Measurements from ENCODE around the gene CLMP. TPM values are rescaled to one million over a fixed set of nuclear protein-coding genes. Genes with fewer than 3 reads are reported as not detected.
"Not testable (repeated sequence)": the region's sequence is repeated elsewhere in the genome, so short reads cannot be mapped to it uniquely, and the experiment has no call there.

CLMP gene
- polyA plus RNA-seq, 1 donor (not counting 4 experiments of a cell fraction or from before 2014, with no cell fraction given), result 2.7 TPM

DNA sequence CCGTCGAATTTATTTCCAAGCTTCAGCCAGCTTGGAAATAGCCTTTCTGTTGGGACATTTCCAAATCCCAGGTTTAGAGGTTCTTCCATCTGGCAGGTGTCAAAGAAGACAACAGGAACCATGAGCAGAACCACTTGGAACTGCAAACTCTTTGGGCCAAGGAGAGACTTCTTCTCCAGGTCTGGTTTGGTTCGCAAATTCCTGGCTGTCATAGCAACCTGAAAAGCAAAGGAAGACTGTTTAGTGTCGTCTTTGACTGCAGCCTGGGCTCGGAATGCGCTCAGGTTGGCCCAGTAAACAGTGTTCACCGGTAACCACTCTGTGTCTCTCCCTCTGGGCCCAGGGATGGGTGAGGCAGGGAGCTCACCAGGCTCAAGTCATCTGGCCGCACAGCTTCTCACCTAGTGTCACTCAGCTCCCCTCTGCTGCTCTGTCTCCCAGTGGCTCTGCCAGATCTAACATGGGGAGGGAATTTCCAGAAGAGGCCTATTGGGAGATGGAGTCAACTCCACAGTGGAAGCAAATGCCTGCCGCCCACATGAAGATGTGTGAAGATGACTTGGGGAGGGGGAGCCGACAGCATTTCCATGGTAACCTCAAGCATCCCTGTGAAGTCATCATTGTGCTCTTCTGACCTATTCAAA is 11.9 kb upstream of the CLMP start:
- Histone ChIP-seq H3K4me2 (ENCODE audit: control insufficient read depth, extremely low read depth, insufficient read depth, low read depth, low read length) (no peak overlapping the region), H2AFZ (ENCODE audit: control insufficient read depth, low read length) (no peak overlapping the region), H3K9me3 (ENCODE audit: control insufficient read depth, low read depth, low read length) (no peaks in the 10 kb centered on the region), H3K4me1 (ENCODE audit: control insufficient read depth, extremely low read depth, insufficient read depth, low read length) (peaks cover 16% of the 10 kb centered on the region), H3K9me1 (ENCODE audit: control insufficient read depth, extremely low read depth, insufficient read depth, low read length) (no peaks in the 10 kb centered on the region), H3K27me3 (ENCODE audit: control insufficient read depth, extremely low read depth, insufficient read depth, low read length) (no peaks in the 10 kb centered on the region), H3K36me3 (ENCODE audit: control insufficient read depth in 2 of 2, extremely low read depth in 1 of 2, insufficient read depth in 2 of 2, low read length in 2 of 2) (no peaks in the 10 kb centered on the region), H4K20me1 (ENCODE audit: control insufficient read depth, extremely low read depth, insufficient read depth, low read length) (no peaks in the 10 kb centered on the region), H3K79me2 (ENCODE audit: control insufficient read depth, insufficient read depth, low read length) (no peaks in the 10 kb centered on the region), H3K27ac (ENCODE audit: control insufficient read depth, insufficient read depth, low read length) (no peak overlapping the region), H3K4me3 (ENCODE audit: control insufficient read depth in 2 of 3, extremely low read depth in 1 of 3, insufficient read depth in 2 of 3, low read depth in 1 of 3, low read length in 3 of 3) (no peak overlapping the region), H3K9ac (ENCODE audit: control insufficient read depth, extremely low read depth, insufficient read depth, low read length) (no peak overlapping the region)
- no peak for FAIRE-seq
- DNase-seq (ENCODE audit: low read depth, low spot score), result no peak
- no peak for TF ChIP-seq EZH2 (IDR thresholded peaks at IDR 0.05; ENCODE audit: low read length)
- TF ChIP-seq, protein P1, sequence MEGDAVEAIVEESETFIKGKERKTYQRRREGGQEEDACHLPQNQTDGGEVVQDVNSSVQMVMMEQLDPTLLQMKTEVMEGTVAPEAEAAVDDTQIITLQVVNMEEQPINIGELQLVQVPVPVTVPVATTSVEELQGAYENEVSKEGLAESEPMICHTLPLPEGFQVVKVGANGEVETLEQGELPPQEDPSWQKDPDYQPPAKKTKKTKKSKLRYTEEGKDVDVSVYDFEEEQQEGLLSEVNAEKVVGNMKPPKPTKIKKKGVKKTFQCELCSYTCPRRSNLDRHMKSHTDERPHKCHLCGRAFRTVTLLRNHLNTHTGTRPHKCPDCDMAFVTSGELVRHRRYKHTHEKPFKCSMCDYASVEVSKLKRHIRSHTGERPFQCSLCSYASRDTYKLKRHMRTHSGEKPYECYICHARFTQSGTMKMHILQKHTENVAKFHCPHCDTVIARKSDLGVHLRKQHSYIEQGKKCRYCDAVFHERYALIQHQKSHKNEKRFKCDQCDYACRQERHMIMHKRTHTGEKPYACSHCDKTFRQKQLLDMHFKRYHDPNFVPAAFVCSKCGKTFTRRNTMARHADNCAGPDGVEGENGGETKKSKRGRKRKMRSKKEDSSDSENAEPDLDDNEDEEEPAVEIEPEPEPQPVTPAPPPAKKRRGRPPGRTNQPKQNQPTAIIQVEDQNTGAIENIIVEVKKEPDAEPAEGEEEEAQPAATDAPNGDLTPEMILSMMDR (optimal IDR thresholded peaks at IDR 0.05 in 1 of 3, IDR thresholded peaks at IDR 0.05 in 1 of 3, conservative IDR thresholded peaks at IDR 0.05 in 1 of 3; ENCODE audit: extremely low read depth in 1 of 3, insufficient read depth in 2 of 3, low read length in 3 of 3), result no peak
- dilution Hi-C loops (cut with MboI; ENCODE audit: extremely low pct_ligation_motif_present, low sequenced_read_pairs), result no loop called here

DNA sequence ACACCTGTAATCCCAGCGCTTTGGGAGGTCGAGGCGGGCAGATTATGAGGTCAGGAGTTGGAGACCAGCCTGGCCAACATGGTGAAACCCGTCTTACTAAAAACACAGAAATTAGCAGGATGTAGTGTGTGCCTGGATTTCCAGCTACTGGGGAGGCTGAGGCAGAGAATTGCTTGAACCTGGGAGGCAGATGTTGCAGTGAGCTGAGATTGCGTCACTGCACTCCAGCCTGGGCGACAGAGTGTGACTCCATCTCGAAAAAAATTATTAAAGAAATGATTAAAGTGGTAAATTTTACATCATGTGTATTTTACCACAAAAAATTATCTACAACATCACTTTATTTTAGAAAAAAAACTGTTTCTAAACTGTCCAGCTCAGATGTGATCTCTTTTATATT is 11.0 kb upstream of the CLMP start:
- dilution Hi-C loops (cut with MboI; ENCODE audit: extremely low pct_ligation_motif_present, low sequenced_read_pairs); H3K27ac ChIP-seq (ENCODE audit: control insufficient read depth, insufficient read depth, low read length); H4K20me1 ChIP-seq (ENCODE audit: control insufficient read depth, extremely low read depth, insufficient read depth, low read length); H3K9me1 ChIP-seq (ENCODE audit: control insufficient read depth, extremely low read depth, insufficient read depth, low read length); FAIRE-seq; H3K9me3 ChIP-seq (ENCODE audit: control insufficient read depth, low read depth, low read length); H3K9ac ChIP-seq (ENCODE audit: control insufficient read depth, extremely low read depth, insufficient read depth, low read length); H3K4me2 ChIP-seq (ENCODE audit: control insufficient read depth, extremely low read depth, insufficient read depth, low read depth, low read length); H3K4me1 ChIP-seq (ENCODE audit: control insufficient read depth, extremely low read depth, insufficient read depth, low read length); DNase-seq (ENCODE audit: low read depth, low spot score); H3K79me2 ChIP-seq (ENCODE audit: control insufficient read depth, insufficient read depth, low read length); H3K36me3 ChIP-seq (ENCODE audit: control insufficient read depth in 2 of 2, extremely low read depth in 1 of 2, insufficient read depth in 2 of 2, low read length in 2 of 2); H2AFZ ChIP-seq (ENCODE audit: control insufficient read depth, low read length); H3K4me3 ChIP-seq (ENCODE audit: control insufficient read depth in 2 of 3, extremely low read depth in 1 of 3, insufficient read depth in 2 of 3, low read depth in 1 of 3, low read length in 3 of 3); H3K27me3 ChIP-seq (ENCODE audit: control insufficient read depth, extremely low read depth, insufficient read depth, low read length): not testable (repeated sequence)

DNA sequence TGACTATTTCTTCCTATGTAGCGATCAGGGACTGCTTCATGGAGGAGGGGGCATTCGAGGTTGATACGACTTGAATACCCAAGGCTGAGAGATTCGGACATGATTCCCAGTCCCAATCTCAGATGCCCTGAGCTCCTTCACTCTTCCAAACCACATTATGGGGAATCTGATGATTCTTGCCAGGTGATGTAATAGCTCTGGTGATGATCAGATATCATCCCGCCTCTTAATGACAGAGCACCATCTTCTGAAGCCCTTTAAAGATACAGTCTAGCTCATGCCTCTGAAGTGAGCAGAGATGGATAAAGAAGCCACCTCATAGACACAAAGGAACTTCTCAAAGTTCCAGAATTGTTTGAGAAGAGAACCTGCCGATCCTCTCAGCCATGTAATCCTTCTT is 8.9 kb upstream of the CLMP start:
- H3K9me3 ChIP-seq (ENCODE audit: control insufficient read depth, low read depth, low read length), result no peaks in the 10 kb centered on the region
- TF ChIP-seq EZH2 (IDR thresholded peaks at IDR 0.05; ENCODE audit: low read length), result no peak
- TF ChIP-seq, protein P1 (optimal IDR thresholded peaks at IDR 0.05 in 1 of 3, IDR thresholded peaks at IDR 0.05 in 1 of 3, conservative IDR thresholded peaks at IDR 0.05 in 1 of 3; ENCODE audit: extremely low read depth in 1 of 3, insufficient read depth in 2 of 3, low read length in 3 of 3), result no peak
- H3K4me2 ChIP-seq (ENCODE audit: control insufficient read depth, extremely low read depth, insufficient read depth, low read depth, low read length), result no peak overlapping the region
- FAIRE-seq (no peak), DNase-seq (ENCODE audit: low read depth, low spot score) (no peak)
- dilution Hi-C loops (cut with MboI; ENCODE audit: extremely low pct_ligation_motif_present, low sequenced_read_pairs), result no loop called here
- H3K27me3 ChIP-seq (ENCODE audit: control insufficient read depth, extremely low read depth, insufficient read depth, low read length), result no peaks in the 10 kb centered on the region
- H4K20me1 ChIP-seq (ENCODE audit: control insufficient read depth, extremely low read depth, insufficient read depth, low read length), result no peaks in the 10 kb centered on the region
- H3K4me3 ChIP-seq (ENCODE audit: control insufficient read depth in 2 of 3, extremely low read depth in 1 of 3, insufficient read depth in 2 of 3, low read depth in 1 of 3, low read length in 3 of 3), result no peak overlapping the region
- no peak overlapping the region for H3K9ac ChIP-seq (ENCODE audit: control insufficient read depth, extremely low read depth, insufficient read depth, low read length)
- peaks cover 8% of the 10 kb centered on the region for H3K4me1 ChIP-seq (ENCODE audit: control insufficient read depth, extremely low read depth, insufficient read depth, low read length)
- H2AFZ ChIP-seq (ENCODE audit: control insufficient read depth, low read length), result no peak overlapping the region
- H3K9me1 ChIP-seq (ENCODE audit: control insufficient read depth, extremely low read depth, insufficient read depth, low read length), result no peaks in the 10 kb centered on the region
- no peaks in the 10 kb centered on the region for H3K36me3 ChIP-seq (ENCODE audit: control insufficient read depth in 2 of 2, extremely low read depth in 1 of 2, insufficient read depth in 2 of 2, low read length in 2 of 2)
- no peaks in the 10 kb centered on the region for H3K79me2 ChIP-seq (ENCODE audit: control insufficient read depth, insufficient read depth, low read length)
- no peak overlapping the region for H3K27ac ChIP-seq (ENCODE audit: control insufficient read depth, insufficient read depth, low read length)

All from keratinocyte (primary cell).